CD4-positive, CD25-positive, alpha-beta regulatory T cell (primary cell): ENCODE data around the gene HS3ST6. TPM values are rescaled to one million over a fixed set of nuclear protein-coding genes. Genes with fewer than 3 reads are reported as not detected.

Experiments
- polyA plus RNA-seq, 4 donors: library from polyadenylated mRNA; unstranded; fragments of 300-500 nt; fragmentation: Illumina TruSeq; gene quantifications; one replicate each; pipeline ENCODE4 v1.2.3, GENCODE V29; 2021
- total RNA-seq: library from RNA; stranded (reverse); gene quantifications from one replicate; pipeline ENCODE4 v1.2.3, GENCODE V29; 2022

Gene HS3ST6
- total and polyA plus RNA-seq, 5 donors from 2014 or later, result not detected

Other genes with a start within 250 kb of the HS3ST6 start
- gene JPT2, start 240.1 kb downstream of the HS3ST6 start, total RNA-seq, result 13.7 TPM
- gene JPT2, start 240.1 kb downstream of the HS3ST6 start, polyA plus RNA-seq, result 10 to 100 TPM in 2 of 4 donors, 1 to 10 TPM in 2; 9.7 to 13.9 (median 10.2) TPM
- gene MAPK8IP3, start 212.2 kb downstream of the HS3ST6 start, total RNA-seq, result 222 TPM
- gene MAPK8IP3, start 212.2 kb downstream of the HS3ST6 start, polyA plus RNA-seq, result 1 to 10 TPM in 3 of 4 donors, under 1 TPM in 1; 0.79 to 2.2 (median 1.2) TPM
- gene NME3, start 146.9 kb downstream of the HS3ST6 start, total RNA-seq, result 45.1 TPM
- gene NME3, start 146.9 kb downstream of the HS3ST6 start, polyA plus RNA-seq, result 100 to 1,000 TPM in 1 of 4 donors, 10 to 100 TPM in 3; 63.8 to 101 (median 75.0) TPM
- gene EME2, start 145.6 kb downstream of the HS3ST6 start, total RNA-seq, result 19.0 TPM
- 1 to 10 TPM in 1 of 4 donors, under 1 TPM in 3; 0.57 to 1.1 (median 0.64) TPM for gene EME2, start 145.6 kb downstream of the HS3ST6 start, polyA plus RNA-seq
- gene MRPS34, start 145.3 kb downstream of the HS3ST6 start, total RNA-seq, result 46.5 TPM
- 100 to 1,000 TPM; 143 to 176 (median 155) TPM for gene MRPS34, start 145.3 kb downstream of the HS3ST6 start, polyA plus RNA-seq
- gene SPSB3, start 135.8 kb downstream of the HS3ST6 start, total RNA-seq, result 85.2 TPM
- 10 to 100 TPM; 61.1 to 72.3 (median 70.8) TPM for gene SPSB3, start 135.8 kb downstream of the HS3ST6 start, polyA plus RNA-seq
- 41.6 TPM for gene NUBP2, start 135.5 kb downstream of the HS3ST6 start, total RNA-seq
- 100 to 1,000 TPM in 1 of 4 donors, 10 to 100 TPM in 3; 88.8 to 104 (median 96.6) TPM for gene NUBP2, start 135.5 kb downstream of the HS3ST6 start, polyA plus RNA-seq
- gene IGFALS, start 124.7 kb downstream of the HS3ST6 start, total RNA-seq, result 0.84 TPM
- under 1 TPM in 1 of 4 donors, not detected in 3; 0.24 TPM for gene IGFALS, start 124.7 kb downstream of the HS3ST6 start, polyA plus RNA-seq
- 36.1 TPM for gene HAGH, start 91.6 kb downstream of the HS3ST6 start, total RNA-seq
- 10 to 100 TPM; 42.1 to 69.1 (median 48.9) TPM for gene HAGH, start 91.6 kb downstream of the HS3ST6 start, polyA plus RNA-seq
- gene FAHD1, start 91.2 kb downstream of the HS3ST6 start, total RNA-seq, result 4.5 TPM
- gene FAHD1, start 91.2 kb downstream of the HS3ST6 start, polyA plus RNA-seq, result 10 to 100 TPM; 16.3 to 25.8 (median 22.4) TPM
- not detected for gene MEIOB, start 46.3 kb downstream of the HS3ST6 start, total RNA-seq
- gene MEIOB, start 46.3 kb downstream of the HS3ST6 start, polyA plus RNA-seq, result not detected
- 8.3 TPM for gene MSRB1, start 24.8 kb upstream of the HS3ST6 start, total RNA-seq
- 10 to 100 TPM; 25.0 to 50.9 (median 32.8) TPM for gene MSRB1, start 24.8 kb upstream of the HS3ST6 start, polyA plus RNA-seq
- gene RPL3L, start 36.3 kb upstream of the HS3ST6 start, total RNA-seq, result not detected
- not detected for gene RPL3L, start 36.3 kb upstream of the HS3ST6 start, polyA plus RNA-seq
- gene NDUFB10, start 41.1 kb upstream of the HS3ST6 start, total RNA-seq, result 65.1 TPM
- 100 to 1,000 TPM; 192 to 288 (median 204) TPM for gene NDUFB10, start 41.1 kb upstream of the HS3ST6 start, polyA plus RNA-seq
- 2,223 TPM for gene RPS2, start 46.4 kb upstream of the HS3ST6 start, total RNA-seq
- gene RPS2, start 46.4 kb upstream of the HS3ST6 start, polyA plus RNA-seq, result 1,000 to 10,000 TPM; 4,615 to 6,441 (median 5,598) TPM
- gene RNF151, start 48.4 kb upstream of the HS3ST6 start, total RNA-seq, result not detected
- gene RNF151, start 48.4 kb upstream of the HS3ST6 start, polyA plus RNA-seq, result not detected
- 25.3 TPM for gene TBL3, start 53.6 kb upstream of the HS3ST6 start, total RNA-seq
- 10 to 100 TPM; 48.0 to 60.0 (median 53.9) TPM for gene TBL3, start 53.6 kb upstream of the HS3ST6 start, polyA plus RNA-seq
- gene NOXO1, start 63.1 kb upstream of the HS3ST6 start, total RNA-seq, result 0.47 TPM
- under 1 TPM in 2 of 4 donors, not detected in 2; 0.16 to 0.35 TPM for gene NOXO1, start 63.1 kb upstream of the HS3ST6 start, polyA plus RNA-seq
- gene GFER, start 65.8 kb upstream of the HS3ST6 start, total RNA-seq, result 18.4 TPM
- gene GFER, start 65.8 kb upstream of the HS3ST6 start, polyA plus RNA-seq, result 10 to 100 TPM; 30.5 to 45.5 (median 36.5) TPM
- 3.2 TPM for gene SYNGR3, start 71.6 kb upstream of the HS3ST6 start, total RNA-seq
- 1 to 10 TPM in 2 of 4 donors, under 1 TPM in 1, not detected in 1; 0.82 to 1.8 (median 1.1) TPM for gene SYNGR3, start 71.6 kb upstream of the HS3ST6 start, polyA plus RNA-seq
- 48.2 TPM for gene ZNF598, start 91.4 kb upstream of the HS3ST6 start, total RNA-seq
- gene ZNF598, start 91.4 kb upstream of the HS3ST6 start, polyA plus RNA-seq, result 1 to 10 TPM; 1.8 to 3.1 (median 2.9) TPM
- gene NPW, start 101.4 kb upstream of the HS3ST6 start, total RNA-seq, result not detected
- not detected for gene NPW, start 101.4 kb upstream of the HS3ST6 start, polyA plus RNA-seq
- gene NHERF2, start 108.5 kb upstream of the HS3ST6 start, total RNA-seq, result 1.5 TPM
- gene NHERF2, start 108.5 kb upstream of the HS3ST6 start, polyA plus RNA-seq, result under 1 TPM; 0.09 to 0.86 (median 0.21) TPM
- 15.0 TPM for gene NTHL1, start 129.4 kb upstream of the HS3ST6 start, total RNA-seq
- gene NTHL1, start 129.4 kb upstream of the HS3ST6 start, polyA plus RNA-seq, result 10 to 100 TPM; 24.7 to 52.7 (median 38.4) TPM
- 133 TPM for gene TSC2, start 129.6 kb upstream of the HS3ST6 start, total RNA-seq
- 10 to 100 TPM; 22.7 to 26.6 (median 26.4) TPM for gene TSC2, start 129.6 kb upstream of the HS3ST6 start, polyA plus RNA-seq
- gene PKD1, start 217.5 kb upstream of the HS3ST6 start, total RNA-seq, result 86.1 TPM
- 1 to 10 TPM; 1.4 to 4.4 (median 2.6) TPM for gene PKD1, start 217.5 kb upstream of the HS3ST6 start, polyA plus RNA-seq
- gene RAB26, start 230.2 kb upstream of the HS3ST6 start, total RNA-seq, result not detected
- gene RAB26, start 230.2 kb upstream of the HS3ST6 start, polyA plus RNA-seq, result 1 to 10 TPM in 2 of 4 donors, under 1 TPM in 2; 0.38 to 1.2 (median 0.93) TPM
- 33.4 TPM for gene TRAF7, start 237.4 kb upstream of the HS3ST6 start, total RNA-seq
- 1 to 10 TPM; 4.0 to 7.3 (median 4.8) TPM for gene TRAF7, start 237.4 kb upstream of the HS3ST6 start, polyA plus RNA-seq